Panc1 (cell line): ENCODE results near the gene IL1RAPL1. TPM values are rescaled to one million over a fixed set of nuclear protein-coding genes. Genes with fewer than 3 reads are reported as not detected.

Experiments
- ATAC-seq: fragments of 200-7000 bp; cut with Tn5 transposase; 2 replicates; pipeline ENCODE4 v1.9.1; 2020; ENCODE audit warnings: mild to moderate bottlenecking, moderate library complexity
- BruUV-seq: library from RNA; stranded (reverse); fragments of 400-500 nt; replicated peaks from 2 replicates; lab custom pipeline; 2021; lab: Mats Ljungman, UMichigan
- CTCF ChIA-PET: fragments of 300-600 bp; sonication (Branson Sonifier 250); formaldehyde crosslinking; loops from one replicate; lab custom pipeline; 2022; ENCODE audit warnings: antibody characterized with exemption; lab: Charles Lee
- POLR2A ChIA-PET: fragments of 300-600 bp; sonication (Branson Sonifier 250); formaldehyde crosslinking; loops from one replicate; lab custom pipeline; 2022; ENCODE audit warnings: antibody characterized with exemption; lab: Charles Lee
- DNase-seq: peaks from one replicate; pipeline ENCODE4 v3.0.0-alpha.2; 2010; ENCODE audit warnings: low read depth, low spot score
- H3K27ac ChIP-seq: 2 replicates; pipeline ENCODE4 v1.5.1; 2011; ENCODE audit warnings: mild to moderate bottlenecking, low read length, inconsistent platforms
- H3K27me3 ChIP-seq: fragments of 200-500 bp; sonication (Bioruptor generic); 2 replicates; pipeline ENCODE4 v1.6.0; 2014; ENCODE audit warnings: low read length, inconsistent platforms; ENCODE audit not compliant: control insufficient read depth, insufficient read depth
- H3K36me3 ChIP-seq: fragments of 200-500 bp; sonication (Bioruptor generic); 2 replicates; pipeline ENCODE4 v1.5.1; 2014; ENCODE audit warnings: inconsistent platforms, mild to moderate bottlenecking, low read length, moderate library complexity; ENCODE audit not compliant: control insufficient read depth, insufficient read depth
- H3K4me1 ChIP-seq: 2 replicates; pipeline ENCODE4 v1.5.1; 2011; ENCODE audit warnings: inconsistent platforms, mild to moderate bottlenecking, low read length, moderate library complexity; ENCODE audit not compliant: control insufficient read depth, insufficient read depth
- H3K4me3 ChIP-seq, 2 experiments: 2 replicates each; pipeline ENCODE4 v1.5.1; 2011 to 2012; ENCODE audit warnings: low read depth in 2 of 2, low read length in 2 of 2, mild to moderate bottlenecking in 2 of 2, inconsistent platforms in 1 of 2, moderate library complexity in 1 of 2
- H3K9me3 ChIP-seq: fragments of 200-500 bp; sonication (Bioruptor generic); 2 replicates; pipeline ENCODE4 v1.5.1; 2014; ENCODE audit warnings: low read depth, mild to moderate bottlenecking, inconsistent platforms, low read length, moderate library complexity; ENCODE audit not compliant: control insufficient read depth, insufficient read depth
- CTCF ChIP-seq: fragments of 450-650 bp; IDR thresholded peaks from 2 replicates; pipeline ENCODE4 v1.5.1; 2017; ENCODE audit warnings: mild to moderate bottlenecking
- POLR2AphosphoS5 ChIP-seq: IDR thresholded peaks from 2 replicates; pipeline ENCODE4 v1.6.1; 2012; ENCODE audit warnings: mild to moderate bottlenecking, low read depth, low read length, moderate library complexity
- REST ChIP-seq, 2 experiments: IDR thresholded peaks; 2 replicates each; pipeline ENCODE4 v1.6.1; 2011 to 2012; ENCODE audit warnings: low read depth in 2 of 2, control low read depth in 1 of 2, low read length in 1 of 2, mild to moderate bottlenecking in 1 of 2, moderate library complexity in 1 of 2; ENCODE audit not compliant: insufficient read depth in 1 of 2
- SIN3A ChIP-seq: IDR thresholded peaks from 2 replicates; pipeline ENCODE4 v1.6.1; 2012; ENCODE audit warnings: low read depth, mild to moderate bottlenecking, low read length, moderate library complexity, borderline replicate concordance; ENCODE audit not compliant: insufficient read depth
- TCF7L2 ChIP-seq: IDR thresholded peaks from 2 replicates; pipeline ENCODE4 v1.6.1; 2011; ENCODE audit warnings: mild to moderate bottlenecking, low read depth, low read length, inconsistent platforms
- in situ Hi-C: cut with HindIII; loops from 2 replicates; pipeline ENCODE4 v1.10.0; 2016; ENCODE audit warnings: low sequenced_read_pairs, low pct_unique_long_range_greater_than_20kb
- intact Hi-C: fragments of 100-400 bp; cut with micrococcal nuclease; formaldehyde crosslinking; loops from one replicate; pipeline ENCODE4 v1.10.0; 2022; ENCODE audit not compliant: unreplicated experiment
- total RNA-seq: library from RNA; stranded (reverse); gene quantifications from one replicate; pipeline ENCODE4 v1.2.1, GENCODE V29; 2021; ENCODE audit not compliant: unreplicated experiment

IL1RAPL1 gene
- total RNA-seq, 1 experiment from 2014 or later, result 0.59 TPM

GRCh38 chrX:29491659-29492058 is 904.4 kb downstream of the IL1RAPL1 start:
- CTCF ChIA-PET, result no interaction called here
- no TSS peak for BruUV-seq
- H3K4me1 ChIP-seq, result no peaks in the 10 kb centered on the region
- in situ Hi-C loops (no loop called here), intact Hi-C loops (no loop called here)
- no peak for DNase-seq
- no peak overlapping the region for H3K27ac ChIP-seq
- no peaks in the 10 kb centered on the region; the same call in 1 of the 2 replicates for H3K9me3 ChIP-seq
- ATAC-seq, result no peak
- no peaks in the 10 kb centered on the region for H3K27me3 ChIP-seq
- TF ChIP-seq SIN3A, result no peak
- TF ChIP-seq POLR2AphosphoS5, result no peak
- no peak for TF ChIP-seq CTCF
- no peak for TF ChIP-seq REST (IDR thresholded peaks at IDR 0.05; ENCODE audit: insufficient read depth in 1 of 2, low read depth in 2 of 2, low read length in 1 of 2)
- no peak for TF ChIP-seq TCF7L2
- POLR2A ChIA-PET, result no interaction called here
- H3K36me3 ChIP-seq, result no peaks in the 10 kb centered on the region
- H3K4me3 ChIP-seq, result no peak overlapping the region

- in situ Hi-C loops, result no loop called here
- TF ChIP-seq POLR2AphosphoS5, result no peak
- TF ChIP-seq SIN3A, result no peak
- TF ChIP-seq TCF7L2, result no peak
- no peak for TF ChIP-seq CTCF
- no peak for TF ChIP-seq REST (IDR thresholded peaks at IDR 0.05; ENCODE audit: insufficient read depth in 1 of 2, low read depth in 2 of 2, low read length in 1 of 2)
Observed at GRCh38 chrX:29496636-29497180, 909.5 kb downstream of the IL1RAPL1 start.

More at GRCh38 chrX:29496636-29497180, 909.5 kb downstream of the IL1RAPL1 start:
- ATAC-seq, result no peak
- no peak overlapping the region for H3K4me3 ChIP-seq
- H3K27ac ChIP-seq, result no peak overlapping the region
- no peak for DNase-seq
- CTCF ChIA-PET, result no interaction called here
- H3K9me3 ChIP-seq, result no peaks in the 10 kb centered on the region; the same call in 1 of the 2 replicates
- no peaks in the 10 kb centered on the region for H3K4me1 ChIP-seq
- POLR2A ChIA-PET, result no interaction called here
- no peaks in the 10 kb centered on the region for H3K27me3 ChIP-seq
- BruUV-seq, result no TSS peak
- no peaks in the 10 kb centered on the region for H3K36me3 ChIP-seq
- intact Hi-C loops, result no loop called here
